HG03108 (cell line): Measurements from ENCODE around the gene VAMP2.

Experiments used
- ATAC-seq: cut with Tn5 transposase; IDR thresholded peaks from one replicate; pipeline ENCODE4 v1.9.1; 2021; ENCODE audit warnings: moderate library complexity; ENCODE audit not compliant: unreplicated experiment

VAMP2 gene

DNA sequence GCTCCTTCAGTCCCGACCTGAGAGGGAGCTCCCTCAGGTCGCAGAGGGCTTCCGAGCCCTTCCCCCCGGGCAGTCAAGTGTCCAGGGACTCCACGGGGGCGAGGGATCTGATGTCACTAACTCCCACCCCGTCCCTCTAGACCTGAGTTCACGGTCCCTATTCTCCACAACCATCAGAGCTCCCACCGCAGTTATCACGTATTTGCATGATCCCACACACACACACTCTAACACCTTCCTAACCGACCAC, 6.8 kb downstream of the VAMP2 start:
- no peak for ATAC-seq

DNA sequence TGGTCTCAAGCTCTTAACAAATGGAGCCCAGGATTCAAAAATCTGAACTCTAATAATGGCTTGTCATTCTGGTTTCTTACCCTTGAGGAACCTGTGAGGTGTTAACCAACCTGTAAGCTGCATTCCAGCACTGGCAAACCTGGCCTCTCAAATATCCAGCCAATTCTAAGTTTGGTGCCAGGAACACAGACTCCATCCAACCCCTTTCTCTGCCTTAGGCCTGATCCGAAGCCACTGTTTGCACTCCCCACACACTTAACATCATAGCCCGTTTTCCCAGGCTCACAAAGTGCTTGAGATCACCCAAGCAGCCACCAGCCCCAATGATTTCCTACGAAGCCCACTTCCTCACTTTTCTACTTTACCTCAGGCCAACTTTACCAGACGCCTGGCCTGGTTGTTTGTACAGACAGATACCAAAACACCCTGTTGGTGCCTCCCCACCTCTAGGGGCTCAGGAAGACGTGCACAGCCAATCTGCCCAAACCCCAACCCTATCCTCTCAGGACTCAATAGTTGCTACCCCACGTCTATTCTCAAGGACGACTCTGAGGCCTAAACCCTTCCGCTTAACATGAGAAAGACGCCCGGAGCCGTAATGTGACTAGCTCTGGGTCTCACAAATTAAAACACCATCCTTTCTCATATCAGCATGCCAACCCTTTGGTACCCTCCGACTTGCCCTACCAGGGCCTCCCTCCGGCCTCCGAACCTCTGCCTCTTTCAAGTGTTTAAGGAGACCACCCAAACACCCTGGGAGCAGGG, 7.3 kb downstream of the VAMP2 start:
- no peak for ATAC-seq

DNA sequence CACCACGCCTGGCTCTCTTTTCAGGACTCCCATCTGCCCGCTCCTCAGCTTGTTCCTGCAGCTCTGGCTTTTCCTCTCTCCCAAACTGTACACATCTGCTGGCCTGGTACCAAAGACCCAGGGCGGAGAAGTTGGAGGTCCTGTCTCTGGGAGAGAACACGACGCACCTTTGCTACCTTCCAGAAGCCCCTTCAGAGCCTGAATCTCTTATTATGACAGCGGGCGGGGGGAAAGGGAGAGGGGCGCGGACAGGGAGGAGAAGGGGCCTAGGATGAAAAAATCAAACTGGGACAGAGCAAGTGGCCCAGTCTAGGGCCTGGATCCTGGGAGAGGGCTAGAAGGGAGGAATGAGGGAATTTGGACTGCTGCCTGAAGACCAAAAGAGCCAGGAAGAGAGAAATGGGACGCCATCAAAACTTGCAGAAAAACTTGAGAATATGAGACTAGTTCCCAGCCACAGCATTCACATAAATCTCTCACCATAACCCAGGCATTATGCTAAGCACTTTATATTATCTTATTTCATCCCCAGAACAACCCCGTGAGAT, 8.1 kb downstream of the VAMP2 start:
- no peak for ATAC-seq

DNA sequence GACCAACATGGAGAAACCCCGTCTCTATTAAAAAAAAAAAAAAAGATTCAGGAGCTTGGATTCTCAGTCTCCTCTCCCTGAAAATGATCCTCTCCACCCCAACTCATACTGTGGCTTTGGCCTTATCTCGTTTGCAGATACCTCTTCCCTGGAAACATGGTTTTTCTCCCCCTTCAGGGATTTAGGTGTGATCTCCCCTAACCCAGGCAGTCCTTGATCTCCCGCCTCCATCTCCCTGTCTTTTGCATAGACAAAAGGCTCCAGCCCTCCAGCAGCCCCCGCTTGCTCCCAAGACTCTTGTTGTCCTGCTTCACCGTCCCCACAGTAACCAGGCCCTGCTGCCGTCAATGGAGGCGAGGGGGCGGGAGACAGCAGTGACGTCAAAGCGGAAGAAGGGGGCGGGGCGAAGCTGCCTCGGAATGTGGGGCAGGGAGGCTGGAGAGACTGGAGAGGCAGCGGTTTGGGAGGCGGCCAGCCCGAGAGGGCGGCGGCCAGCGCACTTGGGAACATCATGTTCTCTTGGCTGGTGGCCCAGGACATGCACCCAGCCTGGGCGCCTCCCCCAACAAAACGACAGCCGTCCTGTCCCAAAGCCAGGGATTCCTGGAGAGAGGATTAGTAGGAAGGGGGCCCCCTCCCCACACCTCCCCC, 8.7 kb downstream of the VAMP2 start:
- ATAC-seq: no peak

DNA sequence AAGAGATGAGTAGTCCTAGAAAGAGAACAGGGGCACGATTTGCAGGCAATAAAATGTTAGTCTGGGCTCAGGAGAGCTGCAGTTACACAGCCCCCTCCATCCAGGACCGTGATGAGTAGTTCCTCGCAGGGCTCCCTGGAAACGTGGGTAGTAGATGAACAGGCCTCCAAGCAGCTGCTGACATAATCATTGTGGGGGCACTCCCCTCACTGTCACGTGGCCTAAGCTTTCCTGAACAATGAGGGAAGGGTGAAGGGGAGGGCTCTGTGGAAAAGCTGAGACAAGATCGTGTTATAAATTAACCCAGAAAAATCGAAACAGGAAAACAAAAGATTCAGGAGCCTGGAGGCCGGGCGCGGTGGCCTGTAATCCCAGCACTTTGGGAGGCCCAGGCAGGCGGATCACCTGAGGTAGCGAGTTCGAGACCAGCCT, 9.2 kb downstream of the VAMP2 start:
- no peak for ATAC-seq

DNA sequence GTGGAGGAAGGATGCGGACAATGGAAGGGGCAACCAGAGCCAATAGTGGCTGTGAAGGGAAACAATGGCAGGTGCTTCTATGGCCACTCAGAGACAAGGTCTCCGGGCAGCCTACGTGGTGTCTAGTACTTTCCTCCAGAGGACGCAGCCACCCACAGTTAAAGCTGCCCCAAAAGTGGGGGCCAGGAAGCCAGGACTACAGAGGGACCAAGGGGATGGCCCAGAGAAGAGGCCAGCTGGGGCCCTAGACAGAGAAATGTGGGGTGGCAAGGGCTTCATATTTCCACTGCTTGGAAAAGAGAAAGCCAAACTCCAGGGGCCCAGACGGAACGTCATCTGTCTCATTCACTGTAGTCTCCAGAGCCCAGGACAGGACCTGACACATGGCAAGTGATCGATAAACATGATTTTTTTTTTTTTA, 9.7 kb downstream of the VAMP2 start:
- ATAC-seq: no peak

DNA sequence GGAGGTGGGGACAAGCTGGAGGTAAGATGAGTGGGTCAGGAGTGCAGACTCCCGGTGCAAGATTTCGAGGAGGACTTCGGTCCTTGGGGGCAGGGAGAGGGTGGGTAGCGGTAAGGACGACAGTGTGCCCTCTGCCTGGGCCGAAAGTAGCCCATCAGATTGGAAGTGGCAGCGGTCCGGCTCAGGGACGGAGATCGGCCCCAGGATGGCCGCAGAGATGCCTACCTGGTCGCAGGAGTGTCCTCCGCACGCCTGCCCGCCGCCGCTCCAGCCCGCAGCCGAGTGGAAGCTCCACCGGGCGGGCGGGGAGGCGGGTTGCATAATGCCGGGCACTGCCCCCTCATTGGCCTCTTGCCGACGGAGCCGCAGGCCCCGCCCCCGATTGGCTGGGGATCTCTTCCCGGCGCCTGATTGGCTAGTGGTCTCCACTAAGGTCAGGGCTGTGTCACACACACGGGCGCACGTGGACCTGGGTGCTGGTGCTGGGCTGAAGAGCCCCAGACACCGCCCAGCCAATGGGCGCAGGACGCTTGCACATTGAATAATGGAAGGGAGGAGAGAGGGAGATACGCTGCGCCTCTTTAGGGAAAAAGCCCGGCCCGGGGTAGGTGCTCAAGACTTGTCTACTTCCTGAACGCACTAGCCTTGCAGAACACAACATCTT, 10.5 kb downstream of the VAMP2 start, which contains the start of gene PER1:
TSS of gene PER1 (minus strand) at position 293 of the 664 bp plus-strand sequence. CDS start 1,698 bp downstream, outside the sequence.
- ATAC-seq: peak; percentile 23

DNA sequence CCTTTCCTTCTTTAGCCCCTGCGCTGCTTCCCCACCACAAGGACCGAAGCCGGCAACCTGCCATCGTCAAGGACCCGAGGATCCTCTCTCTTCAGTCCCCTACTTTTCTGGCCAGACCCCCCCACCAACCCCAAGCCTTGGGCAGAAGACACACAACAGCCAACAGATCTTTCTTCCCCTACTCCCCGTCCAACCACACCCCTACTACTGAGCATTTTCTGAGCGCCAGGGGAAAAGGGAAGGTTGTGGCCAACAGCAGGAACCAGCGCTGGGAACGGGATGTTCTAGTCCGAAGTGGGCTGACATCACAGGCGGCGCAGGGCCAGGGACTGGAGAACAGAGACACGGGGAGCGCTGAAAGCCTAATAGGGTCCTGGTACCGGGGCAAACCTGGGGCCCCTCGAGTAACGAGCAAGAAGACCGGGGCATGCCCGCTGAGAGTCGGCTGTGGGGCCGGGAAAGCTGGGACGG, 11.1 kb downstream of the VAMP2 start:
- ATAC-seq: no peak

DNA sequence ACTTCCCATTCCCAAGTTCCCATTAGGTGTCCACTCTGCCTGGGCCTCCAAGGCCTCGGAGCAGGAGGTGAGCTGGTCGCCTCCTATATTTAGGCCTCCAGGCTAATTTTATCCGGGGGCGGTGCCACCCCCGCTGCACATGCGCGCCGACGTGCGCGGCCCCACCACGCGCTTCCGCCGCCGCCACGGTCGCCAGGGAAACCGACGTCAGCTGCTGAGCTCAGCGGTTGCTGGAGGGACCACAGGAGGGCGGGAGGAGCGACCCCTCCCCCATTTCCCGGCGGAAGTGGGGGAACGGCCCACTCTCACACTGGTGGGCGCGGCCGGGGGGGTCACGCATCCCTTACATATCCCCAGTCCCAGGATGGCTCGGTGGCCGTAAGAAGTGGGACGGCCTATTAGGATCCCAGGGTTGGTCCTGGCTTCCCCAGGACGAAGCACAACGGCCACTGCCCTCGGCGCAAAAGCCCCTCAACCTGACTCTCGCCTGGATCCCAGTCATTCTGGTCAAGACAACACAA, 11.6 kb downstream of the VAMP2 start:
- peak; percentile 42 for ATAC-seq

DNA sequence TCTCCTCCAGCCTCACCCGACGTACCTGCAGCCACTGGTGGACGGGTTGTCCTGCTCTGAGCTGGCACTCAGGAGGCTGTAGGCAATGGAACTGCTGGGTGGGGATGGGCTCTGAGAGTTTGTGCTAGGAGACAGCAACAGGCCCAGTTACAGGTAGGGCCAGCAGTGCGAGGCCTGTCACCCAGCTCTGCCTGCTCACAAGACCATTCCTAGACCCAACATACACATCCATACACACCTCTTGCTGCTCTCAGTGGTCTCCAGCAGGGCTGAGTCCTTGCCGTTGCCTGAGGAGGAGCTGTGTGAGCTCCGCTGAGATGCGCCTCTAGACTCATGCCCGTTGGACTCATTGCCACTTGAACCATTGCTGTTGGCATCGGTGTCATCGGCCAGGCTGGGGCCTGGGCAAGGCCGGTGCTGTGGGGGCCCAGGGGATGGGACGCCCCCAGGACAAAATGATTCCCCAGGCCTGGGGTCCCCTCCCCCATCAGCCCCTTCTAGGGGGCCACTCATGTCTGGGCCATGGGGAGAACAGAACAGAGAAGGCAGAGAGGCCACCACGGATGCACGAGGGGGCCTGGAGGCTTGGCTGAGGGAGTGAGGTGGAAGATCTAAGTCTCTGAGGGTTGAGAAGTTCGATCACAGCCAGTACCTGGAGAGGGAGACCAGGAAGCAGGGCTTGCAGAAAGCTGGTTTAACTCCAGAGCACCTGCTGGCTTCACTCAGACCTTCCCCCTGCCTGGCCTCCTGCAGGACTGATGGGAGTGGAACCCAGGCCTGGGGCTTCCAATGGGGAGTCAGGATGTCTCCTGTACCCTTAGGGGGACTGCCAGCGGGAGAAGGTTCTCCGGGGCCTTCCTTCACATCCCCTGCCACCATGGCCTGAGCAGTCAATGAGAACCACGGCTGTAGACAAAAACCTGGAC, 12.3 kb downstream of the VAMP2 start:
- ATAC-seq: no peak

DNA sequence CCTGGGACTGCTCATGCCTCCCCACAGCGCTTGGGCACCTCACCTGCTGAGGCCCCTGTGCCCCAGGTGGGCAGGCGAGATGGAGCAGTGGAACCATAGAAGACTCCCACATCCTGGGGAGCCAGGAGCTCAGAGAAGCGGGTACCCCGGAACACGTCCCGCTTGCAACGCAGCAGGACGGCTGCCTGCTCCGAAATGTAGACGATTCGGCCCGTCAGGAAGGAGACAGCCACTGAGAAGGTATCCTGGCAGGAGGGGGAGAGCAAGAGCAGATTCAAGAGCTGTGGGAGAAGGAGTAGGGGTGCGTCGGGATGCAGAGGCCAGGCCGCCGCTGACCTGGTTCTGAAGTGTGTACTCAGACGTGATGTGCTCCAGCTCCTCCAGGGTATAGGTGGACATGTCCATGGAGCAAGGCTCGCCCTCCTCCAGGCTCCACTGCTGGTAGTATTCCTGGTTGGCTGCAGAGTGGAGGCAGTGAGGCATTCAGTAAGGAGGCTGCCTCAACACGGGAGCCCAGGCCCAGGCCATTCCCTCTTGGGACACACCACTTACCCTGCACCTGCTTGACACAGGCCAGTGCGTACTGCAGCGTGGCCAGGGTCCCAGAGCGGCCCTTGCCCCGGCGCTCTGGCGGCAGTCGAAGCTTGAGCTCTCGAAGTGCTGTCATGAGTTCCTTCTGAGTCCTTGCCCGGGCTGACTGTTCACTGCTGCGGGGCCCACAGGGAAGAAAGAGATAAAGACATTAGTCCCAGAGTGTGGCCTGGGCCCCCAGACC, 13.1 kb downstream of the VAMP2 start:
- ATAC-seq: no peak

DNA sequence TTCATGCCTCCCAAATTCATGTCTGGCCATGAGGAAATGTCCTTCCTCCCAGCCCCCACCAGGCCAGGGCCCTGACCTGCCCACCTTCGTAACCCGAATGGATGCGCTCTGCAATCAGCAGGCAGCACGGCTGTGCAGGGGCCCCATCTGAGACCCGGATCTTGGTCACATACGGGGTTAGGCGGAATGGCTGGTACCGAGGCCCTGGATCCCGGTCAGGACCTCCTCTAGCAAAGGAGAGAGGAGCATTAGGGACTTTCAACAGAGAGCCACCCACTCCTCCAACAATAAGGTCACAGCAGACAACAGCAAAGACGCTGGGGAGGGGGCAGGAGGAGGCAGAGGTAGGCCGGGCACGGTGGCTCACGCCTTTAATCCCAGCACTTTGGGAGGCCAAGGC, 14.2 kb downstream of the VAMP2 start:
- no peak for ATAC-seq

DNA sequence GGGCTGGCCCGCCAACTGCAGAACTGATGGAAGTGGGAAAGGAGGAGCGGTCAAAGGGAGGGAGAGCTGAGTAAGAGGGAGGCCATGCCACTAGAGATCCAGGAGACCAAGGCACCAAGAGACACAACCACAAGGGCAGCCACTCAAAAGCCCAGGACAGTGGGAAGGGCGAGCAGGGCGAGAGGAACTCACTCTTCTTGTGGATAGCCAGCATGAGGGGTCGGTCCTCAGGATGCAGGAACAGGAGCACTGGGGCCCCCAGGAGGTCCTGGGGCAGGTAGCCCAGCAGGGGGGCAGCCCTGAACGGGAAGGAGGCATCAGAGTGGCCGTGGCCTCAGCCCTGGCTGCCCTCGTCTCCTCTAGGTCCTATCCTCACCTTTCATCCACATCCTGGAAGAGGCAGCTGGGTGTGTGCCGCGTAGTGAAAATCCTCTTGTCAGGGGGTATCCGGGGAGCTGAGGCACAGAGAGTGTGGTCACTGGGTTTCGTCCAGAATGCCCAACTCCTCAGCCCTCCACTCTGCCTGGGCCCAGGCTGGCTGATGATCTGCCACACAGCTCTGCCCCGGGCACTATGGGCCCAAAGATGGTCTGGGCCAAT, 14.8 kb downstream of the VAMP2 start:
- no peak for ATAC-seq

DNA sequence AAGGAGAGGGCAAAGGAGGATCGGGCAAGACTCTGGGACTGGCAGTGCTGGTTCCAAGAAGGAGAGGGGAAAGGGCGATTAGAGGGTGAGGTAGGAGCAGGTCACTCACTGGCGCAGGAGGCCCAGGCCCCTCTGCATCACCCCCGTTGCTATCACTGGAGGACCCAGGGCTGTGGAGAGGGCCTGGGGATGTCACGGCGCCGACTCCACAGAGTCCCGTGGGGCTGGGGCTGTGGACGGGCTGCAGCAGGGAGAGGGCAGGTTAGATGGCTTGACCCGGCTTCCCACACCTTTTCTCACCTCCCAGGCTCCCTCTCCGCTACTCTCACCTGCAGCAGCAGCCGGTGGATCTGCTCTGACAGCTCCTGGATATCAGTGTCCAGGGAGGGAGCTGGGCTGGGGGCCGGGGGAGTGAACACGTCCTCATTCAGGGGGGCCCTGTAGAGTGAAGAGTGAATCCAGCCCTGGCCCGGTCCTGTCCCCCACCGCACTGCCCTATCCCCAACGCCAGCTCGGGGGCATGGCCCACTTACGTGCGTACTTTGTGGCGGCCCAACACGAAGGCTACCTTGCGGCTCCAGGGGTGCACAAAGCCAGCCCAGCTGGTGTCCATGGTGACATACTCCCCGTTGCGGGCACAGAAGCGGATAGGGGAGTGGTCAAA, 15.5 kb downstream of the VAMP2 start:
- no peak for ATAC-seq

DNA sequence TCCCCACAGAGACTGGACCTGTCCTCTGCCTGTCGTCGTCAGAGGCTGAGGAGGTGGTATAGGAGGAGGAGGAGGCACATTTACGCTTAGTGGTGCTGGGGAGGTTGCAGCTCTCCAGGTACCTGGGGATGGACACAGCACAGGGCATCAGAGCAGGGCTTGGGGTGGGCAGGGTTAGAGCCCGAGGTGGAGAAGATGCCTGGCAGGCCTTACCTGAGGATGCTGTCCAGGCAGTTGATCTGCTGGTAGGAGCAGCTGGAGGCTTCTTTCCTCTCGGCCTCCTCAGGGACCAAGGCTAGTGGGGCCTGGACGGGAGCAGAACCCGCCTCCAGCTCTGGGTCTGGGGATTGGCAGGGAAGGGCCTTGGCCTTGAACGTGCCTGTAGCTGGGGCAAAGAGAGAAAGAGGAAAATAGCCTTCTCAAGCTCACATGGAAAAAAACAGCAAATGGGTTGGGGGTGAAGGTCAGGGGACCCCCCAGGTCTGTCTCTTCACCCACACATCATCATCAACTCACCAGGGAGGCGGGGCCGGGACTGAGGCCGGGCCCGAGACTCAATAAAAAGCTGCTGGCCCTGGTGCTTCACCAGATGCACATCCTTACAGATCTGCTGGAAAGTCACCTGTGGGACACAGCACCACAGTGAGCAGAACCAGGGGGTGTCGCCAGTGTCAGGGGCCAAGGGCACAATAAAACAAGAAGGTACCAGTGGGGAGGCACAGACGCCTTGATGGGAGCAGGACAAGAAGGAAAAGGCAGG, 16.2 kb downstream of the VAMP2 start:
- ATAC-seq: no peak

DNA sequence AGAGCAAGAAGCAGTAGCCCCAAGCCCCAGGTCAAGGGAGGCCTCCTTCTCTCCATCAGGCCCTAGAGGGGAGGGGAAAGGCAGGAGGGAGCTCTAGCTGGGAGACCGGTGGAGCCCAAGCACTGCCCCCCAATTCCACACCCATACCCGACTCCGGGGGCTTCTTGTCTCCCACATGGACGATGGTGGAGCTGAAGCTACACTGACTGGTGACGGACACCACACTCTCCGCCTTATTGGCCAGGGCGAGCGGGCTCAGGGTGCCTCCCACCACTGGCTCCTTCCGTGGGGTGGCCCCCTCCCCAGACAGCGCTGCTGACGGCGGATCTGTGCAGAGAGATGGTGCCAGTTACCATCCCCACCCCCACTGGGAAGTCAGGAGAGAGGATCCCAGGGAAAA, 16.9 kb downstream of the VAMP2 start:
- no peak for ATAC-seq

DNA sequence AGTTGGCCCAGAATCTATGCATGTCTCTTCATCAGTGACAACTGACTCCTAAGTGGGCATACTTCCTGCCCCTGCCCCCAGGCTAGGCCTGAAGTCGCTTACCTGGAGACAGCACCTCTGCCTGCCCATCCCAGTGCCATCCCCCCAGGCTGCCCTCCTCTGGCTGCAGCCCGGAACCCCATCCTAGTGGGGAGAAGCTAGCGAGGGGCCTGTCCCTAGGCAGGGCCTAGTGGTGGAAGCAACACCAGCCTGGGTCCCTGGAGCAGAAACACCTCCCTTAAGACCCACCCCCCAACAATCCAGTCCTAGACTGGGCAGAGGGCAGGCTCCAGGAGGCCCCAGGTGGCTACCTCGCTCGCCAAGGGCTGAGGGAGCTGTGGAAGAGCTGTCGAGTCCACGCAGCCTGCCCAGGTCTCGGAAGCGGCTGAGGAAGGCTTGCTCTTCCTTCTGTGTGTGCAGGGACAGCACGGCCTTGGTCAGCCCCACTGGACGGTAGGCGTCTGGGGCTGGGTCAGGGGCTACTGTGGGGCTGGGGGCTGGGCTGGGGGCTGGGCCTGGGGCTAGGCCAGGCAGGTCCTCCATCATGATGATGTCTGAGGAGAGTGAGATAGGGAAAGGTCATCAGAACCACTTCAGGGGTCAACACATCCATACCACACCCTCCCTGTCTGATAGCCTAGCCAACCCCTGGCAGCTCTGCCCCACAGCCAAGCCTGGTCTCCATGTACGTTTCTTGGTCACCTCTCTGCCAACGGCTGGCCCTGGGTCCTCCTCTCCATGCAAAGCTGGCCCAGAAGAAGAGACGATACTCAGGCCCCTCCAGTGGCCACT, 18.1 kb downstream of the VAMP2 start:
- ATAC-seq: no peak
